Cerebellar nuclear complex (tissue), 1 donor: ENCODE results near the gene BPIFB6.

Source experiments
- DNase-seq, 2 experiments: peaks; one replicate each; lab custom pipeline; 2025; lab: John Stamatoyannopoulos, UW

BPIFB6 gene

DNA sequence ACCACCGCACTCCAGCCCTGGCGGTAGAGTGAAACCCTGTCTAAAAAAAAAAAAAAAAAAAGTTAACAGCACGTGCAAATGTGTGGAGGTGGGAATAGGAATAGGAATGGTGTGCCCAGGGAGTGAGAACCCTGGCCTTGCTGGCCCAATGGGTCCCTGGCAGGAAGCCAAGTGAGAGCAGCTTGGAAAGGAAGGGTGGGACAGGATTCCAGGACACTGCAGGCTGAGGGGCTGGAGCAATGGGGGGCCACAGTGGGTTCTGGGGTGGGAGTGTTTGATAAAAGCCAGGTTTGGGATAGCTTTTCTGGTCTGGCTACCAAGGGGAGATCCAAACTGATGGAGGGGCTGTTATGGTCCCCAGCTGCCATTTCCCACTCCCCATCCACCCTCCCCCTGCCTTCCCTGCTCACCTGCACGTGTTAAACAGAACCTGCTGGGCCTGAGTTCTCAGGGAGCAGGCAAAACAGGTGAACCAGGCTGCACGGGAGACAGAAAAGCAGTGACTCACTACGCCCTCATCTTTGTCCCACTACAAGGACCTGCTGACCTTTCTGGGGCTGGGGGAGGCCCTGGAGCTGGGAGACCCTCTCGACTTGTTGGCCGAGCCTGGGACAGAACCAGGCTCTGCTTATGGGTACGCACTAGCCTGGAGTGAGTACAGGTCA lies 30.5 kb upstream of the BPIFB6 start:
- DNase-seq = no peak

DNA sequence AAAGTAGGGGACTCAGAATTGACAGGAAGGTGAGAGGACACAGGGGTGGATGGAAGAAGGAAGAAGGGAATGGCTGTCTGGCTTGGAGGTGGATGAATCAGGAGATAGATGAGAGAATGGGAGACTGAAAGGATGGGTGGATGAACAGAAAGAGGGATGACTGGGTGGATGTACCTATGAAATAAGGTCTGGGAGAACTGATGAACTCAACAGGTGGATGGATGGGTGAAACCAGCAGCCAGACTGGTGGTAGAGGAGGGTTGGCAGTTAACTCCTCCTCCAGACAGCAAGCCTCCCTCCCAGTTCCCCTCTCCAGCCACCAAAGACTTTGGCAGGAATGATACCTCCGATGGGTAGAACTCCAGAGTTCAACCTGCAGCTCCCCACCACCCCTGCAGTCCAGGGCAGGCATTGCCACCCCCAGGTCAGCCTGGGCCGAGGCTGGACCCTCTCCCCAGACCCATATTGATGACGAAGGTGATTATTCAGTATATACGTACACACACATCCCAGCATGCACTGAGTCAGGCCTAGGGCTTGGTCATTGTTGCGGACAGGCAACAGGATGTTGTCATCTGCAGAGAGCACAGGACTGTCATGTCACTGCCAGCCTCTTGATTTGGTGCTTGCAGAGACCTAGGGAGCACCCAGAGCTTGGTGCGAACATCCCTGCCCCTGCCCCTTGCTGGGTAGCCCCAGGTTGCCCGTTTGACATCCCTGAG lies 29.2 kb upstream of the BPIFB6 start:
- no peak for DNase-seq

DNA sequence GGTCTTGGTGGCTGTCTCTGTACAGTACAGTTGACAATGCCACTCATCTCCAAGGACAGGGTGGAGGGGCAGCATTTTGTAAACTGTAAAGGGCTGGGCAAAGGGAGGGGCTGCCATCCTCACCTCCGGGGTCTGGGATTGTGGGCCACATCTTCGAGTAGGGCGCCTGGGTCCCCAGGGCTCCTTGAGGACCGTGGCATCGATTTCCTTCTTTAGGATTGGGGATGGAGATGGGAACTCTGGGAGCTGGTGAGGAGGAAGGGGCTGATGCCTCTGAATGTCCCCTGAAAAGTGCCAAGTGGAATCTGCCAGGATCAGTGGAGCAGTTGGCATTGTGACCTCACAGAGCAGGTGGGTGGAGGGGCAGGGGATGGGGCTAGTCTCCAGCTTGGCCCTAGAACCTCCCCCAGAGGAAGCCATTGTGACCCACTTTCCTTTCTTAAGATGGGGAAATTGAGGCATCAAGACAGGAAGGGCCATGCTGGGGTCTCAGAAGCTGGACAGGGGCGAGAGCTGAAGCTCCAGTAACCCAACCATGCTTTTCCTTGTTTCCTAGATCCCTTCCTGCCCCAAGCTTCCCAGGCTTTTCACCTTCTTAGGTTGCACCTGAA lies 27.2 kb upstream of the BPIFB6 start, which contains the start of gene SUN5:
TSS of gene SUN5 (minus strand) at position 293 of the 611 bp plus-strand sequence. CDS start at position 200, 93 bp downstream.
- DNase-seq = no peak

DNA sequence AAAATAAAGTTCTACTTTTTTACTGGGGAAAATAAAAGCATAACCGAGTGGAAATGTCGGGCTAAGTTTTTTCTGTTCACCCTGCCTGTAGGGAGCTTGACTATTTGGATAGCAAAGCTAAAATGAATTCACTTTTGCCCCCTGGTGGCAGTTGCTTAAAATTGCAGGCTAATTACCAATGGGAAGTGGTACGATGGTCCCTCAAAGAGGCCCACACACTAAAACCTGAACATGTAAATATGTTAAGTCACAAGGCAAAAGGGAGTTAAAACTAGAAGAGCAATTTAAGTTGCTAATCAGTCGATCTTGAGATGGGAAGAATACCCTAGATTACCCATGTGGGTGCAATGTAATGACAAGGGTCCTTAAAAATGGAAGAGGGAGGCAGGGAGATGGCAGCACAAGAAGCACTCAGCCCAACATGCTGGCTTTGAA lies 26.3 kb upstream of the BPIFB6 start:
- DNase-seq = no peak

DNA sequence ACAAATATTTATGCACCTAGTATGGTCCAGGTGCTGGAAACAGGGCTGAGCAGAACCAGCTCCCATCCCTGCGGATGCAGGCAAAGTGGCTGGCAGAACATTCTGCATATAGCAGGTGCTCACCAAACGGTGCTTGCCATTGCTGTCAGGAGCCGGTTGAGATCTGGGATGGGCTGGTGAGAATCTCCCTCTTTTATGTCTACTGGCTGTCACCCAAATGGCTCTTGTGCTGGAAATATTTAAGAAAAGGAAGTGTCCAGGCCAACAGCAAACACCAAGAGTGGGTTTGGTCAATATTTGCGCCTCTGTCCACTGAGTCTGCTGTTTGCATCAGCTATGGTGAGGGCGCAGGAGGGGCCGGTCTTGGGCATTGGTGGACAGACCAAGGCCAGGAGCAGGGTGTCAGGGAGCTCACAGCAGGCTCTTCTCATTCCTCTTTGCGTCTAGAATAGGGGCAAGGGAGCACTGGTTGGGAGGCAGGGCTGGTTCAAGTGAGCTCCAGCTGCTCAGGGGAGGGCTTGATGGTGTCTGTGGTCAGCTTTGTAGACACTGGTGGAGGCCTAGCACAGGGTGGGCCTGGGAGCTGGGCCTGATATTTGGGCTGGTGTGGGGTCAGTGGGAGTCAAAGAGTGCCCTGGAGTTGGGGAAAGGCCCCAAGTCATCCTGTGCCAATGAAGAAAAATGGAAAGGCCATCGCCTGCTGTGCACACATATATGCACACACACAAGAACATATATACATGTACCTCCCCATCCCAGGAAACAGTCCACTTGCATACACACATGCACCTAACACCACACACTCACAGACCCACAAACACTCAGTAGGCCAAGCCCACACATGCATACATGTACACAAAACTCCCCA lies 25.3 kb upstream of the BPIFB6 start:
- no peak for DNase-seq

DNA sequence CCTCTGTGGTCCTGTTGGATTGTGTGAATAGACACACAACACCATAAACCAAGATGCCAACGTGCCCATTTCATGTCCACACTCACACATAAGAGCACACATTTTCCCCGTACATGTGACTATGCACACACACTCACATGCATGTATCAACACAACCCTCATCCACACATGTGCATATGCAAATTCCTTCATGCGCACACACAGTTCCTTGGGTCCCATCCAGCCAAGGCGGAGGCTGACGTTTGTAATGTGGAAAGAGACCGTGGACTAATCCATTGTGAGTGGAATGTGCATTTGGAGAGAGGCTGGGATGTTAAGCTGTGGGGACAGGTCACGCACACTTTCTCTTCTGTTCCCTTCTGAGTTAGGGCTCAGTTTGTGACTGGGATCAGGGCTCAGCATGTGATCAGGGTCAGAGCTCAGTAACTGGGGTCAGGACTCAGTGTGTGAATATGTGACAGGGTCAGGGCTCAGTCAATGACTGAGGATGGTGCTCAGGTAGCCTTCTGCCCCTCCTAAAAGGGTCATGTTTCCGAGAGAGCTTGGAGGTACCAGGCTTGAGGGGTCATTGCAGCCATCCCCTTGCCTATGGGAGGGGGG lies 24.6 kb upstream of the BPIFB6 start:
- DNase-seq = no peak

DNA sequence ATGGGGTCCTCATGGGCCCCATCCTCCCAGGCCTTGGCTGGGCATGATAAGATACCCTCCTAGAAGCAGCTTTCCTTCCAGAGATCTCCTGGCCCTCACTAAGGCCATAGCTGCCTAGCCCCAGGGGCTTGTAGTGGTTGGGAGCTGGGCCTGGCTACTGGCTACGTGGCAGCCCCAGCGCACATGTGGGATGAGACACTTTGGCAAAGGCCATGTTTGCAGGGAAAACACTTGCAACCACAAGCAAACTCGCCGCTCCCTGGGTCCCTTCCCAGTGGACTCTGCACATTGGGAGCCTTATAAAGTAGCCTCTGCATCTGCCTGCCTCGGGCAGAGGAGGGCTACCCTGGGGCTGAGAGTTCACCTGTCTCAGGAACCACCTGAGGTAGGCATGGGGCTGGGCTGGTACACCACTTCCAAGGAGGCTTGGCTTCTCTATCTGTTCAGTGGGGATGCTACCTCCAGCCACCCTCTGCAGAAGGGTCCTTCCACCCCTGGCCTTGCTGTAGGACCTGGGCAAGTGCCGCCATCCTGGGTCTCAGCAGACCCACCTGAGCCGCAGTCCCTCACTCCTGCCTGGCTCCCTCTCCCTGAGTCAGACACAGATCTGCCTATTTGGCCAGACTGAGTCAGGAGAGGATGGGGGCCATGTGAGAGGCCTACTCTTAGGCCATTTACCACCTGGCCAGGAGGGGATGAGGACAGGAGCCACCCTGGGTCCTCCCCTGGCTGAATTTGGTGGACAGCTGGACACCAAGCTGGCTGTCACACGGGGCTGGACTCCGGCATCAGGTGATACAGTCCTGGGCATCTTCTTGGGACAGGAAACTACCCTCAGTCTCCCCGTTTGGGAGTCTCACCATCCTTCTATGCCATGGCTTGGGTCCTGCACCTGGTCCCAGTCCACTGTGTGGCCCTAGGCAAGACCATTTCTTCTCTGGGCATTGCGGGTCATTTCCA lies 23.8 kb upstream of the BPIFB6 start, which contains the start of gene BPIFB2:
TSS of gene BPIFB2 (plus strand) at position 329 of the 960 bp plus-strand sequence. CDS start 871 bp downstream, outside the sequence.
- no peak for DNase-seq

DNA sequence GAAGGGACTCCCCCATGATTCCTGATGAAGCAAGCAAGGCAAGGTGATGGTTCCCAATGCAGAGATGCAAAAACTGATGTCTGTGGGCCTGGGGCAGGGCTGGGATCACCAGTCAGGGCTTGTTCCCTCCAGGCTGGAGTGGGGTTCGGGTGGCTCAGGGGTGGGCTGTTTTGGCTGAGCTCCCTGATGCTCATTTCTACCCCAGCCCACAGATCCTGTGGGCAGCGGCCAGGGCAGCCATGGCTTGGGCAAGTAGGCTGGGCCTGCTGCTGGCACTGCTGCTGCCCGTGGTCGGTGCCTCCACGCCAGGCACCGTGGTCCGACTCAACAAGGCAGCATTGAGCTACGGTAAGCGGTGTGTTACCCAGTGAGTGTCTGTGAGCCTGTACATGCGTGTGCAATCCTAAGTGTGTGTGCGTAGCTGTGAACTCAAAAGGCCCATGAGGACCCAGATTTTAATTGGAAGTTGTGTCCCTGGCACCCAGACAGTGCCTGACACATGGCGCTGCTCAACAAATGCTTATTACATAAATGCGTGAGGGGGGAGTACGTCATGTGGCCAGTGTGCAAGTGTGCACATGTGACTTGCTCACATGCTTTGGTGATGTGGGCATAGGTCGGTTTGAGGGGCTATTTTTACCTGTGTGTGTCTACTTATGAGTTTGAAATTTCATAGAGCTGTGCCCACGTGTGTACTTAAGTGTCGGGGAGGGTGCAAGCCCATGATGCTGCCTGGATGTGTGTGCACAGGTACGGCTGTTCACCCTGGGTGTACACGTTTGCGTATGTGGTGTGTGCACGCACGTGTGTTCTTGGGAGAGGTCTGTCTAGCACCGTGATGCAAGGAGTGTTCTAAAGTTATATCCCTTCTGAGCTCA lies 22.9 kb upstream of the BPIFB6 start:
- no peak for DNase-seq

DNA sequence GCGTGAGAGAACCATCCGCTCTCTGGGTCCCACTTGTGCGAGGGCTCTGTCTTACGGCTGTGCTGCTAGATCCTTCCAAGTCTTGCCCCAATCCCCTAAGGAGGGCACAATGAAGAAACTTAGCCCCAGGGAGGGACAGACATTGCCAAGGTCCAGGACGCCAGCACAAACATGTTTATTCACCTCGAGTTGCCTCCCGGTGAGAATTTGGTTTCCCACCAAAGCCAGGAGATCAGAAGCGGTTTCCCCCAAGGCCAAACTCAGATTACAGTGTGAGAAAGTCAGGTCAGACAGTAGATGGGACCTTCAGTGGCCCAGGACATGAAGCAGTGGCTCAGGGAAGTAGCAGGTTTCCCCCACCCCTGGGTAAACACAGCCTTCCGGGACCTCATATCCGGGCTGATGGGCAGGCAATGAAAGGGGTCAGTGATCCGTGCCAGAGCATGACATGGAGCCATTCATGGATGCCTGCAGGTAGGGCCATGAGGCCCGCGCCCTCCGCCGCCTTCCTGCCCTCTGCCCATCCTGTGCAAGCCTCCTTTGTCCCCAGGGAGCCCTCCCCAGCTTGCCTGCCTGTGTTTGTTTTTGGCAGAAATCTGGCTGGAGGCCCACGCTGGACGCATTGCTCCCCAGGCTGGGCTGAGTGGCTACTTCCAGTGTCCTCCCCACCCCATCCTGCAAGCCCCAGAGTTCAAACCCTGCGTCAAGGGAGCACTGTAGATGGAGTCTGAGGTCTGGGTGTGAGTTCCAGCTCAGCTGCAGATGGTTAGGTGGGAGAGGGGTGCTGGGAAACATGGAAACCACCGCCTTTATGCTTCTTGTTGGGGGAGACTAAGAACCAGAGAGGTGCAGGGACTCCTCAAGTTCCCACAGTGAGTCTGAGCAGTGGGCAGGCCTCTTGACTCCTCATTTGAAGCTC lies 22.0 kb upstream of the BPIFB6 start:
- DNase-seq = no peak

DNA sequence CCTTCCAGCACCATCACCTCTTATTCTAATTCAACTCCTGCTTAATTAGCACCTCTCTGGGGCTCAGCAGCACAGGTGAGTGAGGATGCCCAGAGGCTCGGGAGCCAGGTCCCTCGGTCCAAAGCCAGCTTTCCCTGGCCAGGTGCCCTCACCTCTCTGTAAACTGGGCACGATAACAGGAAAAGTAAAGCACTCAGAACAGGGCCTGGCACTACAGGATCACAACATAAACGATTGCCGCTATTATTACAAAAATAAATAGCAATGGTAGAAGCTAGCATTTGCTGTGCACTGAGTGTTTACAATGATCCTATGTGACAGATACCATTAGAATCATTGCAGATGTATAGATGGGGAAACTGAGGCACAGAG lies 21.3 kb upstream of the BPIFB6 start:
- DNase-seq = no peak

DNA sequence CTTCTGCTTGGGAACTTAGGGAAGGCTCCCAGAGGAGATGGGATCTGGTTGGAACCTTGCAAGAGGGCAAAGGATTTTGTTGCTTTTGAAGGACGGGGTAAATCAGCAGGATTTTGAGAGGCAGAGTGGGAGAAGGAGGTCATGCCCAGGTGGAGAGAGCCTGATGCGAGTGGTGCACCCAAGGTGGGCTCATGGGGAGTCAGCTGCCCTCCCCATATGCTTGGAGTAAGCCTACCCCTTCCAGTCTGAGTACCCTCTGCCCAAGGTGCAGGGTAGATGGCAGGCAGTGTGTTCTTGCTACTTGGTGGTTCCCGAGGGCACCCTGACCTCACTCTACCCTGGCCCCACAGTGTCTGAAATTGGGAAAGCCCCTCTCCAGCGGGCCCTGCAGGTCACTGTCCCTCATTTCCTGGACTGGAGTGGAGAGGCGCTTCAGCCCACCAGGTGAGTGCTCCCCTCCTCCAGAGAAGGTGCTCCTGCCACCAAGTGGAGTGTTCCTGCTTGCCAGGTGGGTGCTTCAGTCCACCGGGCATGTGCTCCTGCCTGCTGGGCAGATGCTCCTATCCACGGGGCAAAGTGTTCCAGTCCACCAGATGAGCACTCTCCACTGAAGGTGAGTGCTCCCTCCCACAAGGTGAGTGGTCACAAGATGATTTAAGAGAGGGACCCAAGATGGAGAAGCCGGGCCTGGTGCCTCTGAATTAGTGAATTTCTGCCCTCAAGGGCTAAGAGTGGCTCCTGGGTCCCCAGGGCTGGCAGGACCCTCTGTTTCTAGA lies 20.6 kb upstream of the BPIFB6 start:
- DNase-seq = no peak

DNA sequence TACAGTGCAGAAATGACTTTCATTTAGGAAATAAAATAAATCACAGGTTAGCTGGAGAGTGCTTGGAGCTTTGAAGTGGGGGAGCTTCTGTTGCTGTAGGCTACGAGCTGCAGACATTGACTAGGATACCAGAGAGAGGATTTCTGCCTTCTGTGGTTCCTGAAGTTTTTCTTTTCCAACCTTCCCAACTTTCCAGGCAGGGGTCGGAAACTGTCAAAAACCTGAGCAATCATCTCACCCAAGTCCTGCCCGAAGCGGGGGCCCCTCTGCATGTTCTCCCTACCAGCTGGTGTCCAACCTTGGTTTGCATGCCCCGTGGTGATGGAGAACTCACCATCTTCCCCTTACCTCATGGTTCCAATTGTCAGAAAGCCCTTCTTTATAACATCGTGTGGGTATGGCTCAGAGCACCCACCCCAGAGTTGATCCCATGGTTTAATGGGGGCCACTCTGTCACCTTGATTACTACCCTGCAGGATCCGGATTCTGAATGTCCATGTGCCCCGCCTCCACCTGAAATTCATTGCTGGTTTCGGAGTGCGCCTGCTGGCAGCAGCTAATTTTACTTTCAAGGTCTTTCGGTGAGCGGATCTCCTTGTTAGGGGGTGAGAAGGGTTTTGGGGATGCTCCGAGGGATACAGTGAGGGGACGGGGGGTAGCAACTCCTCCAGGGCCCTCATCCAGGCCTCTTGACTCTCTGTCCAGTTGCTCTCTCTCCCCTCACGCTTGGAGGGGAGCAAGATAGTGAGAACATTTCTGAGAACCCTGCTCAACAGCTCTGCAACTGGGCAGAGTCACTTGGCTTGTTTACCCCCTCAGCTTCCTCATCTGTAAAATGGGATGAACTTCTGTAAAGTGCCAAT lies 18.9 kb upstream of the BPIFB6 start:
- no peak for DNase-seq

DNA sequence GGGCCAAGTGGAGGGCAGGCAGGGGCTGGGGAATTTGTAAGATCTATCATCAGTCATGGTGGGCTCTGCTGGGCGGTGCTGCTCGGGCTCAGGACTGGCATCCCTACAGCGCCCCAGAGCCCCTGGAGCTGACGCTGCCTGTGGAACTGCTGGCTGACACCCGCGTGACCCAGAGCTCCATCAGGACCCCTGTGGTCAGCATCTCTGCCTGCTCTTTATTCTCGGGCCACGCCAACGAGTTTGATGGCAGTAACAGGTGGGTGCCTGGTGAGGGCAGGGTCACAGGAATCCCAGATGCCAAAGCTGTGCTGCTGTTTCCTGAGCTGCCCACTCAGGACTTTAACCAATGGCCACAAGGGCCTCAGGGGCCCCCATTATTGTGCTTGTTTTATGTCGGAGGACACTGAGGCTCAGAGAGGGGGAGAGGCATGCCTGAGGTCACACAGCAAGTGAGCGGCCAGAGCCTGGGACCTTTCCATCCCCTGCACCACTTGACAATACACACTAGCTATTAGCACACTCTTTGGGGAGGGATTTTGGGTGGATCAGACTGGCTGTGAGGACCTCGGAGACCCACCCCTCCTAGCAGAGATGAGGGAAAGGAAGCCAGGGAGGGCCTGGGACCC lies 17.6 kb upstream of the BPIFB6 start:
- no peak for DNase-seq

DNA sequence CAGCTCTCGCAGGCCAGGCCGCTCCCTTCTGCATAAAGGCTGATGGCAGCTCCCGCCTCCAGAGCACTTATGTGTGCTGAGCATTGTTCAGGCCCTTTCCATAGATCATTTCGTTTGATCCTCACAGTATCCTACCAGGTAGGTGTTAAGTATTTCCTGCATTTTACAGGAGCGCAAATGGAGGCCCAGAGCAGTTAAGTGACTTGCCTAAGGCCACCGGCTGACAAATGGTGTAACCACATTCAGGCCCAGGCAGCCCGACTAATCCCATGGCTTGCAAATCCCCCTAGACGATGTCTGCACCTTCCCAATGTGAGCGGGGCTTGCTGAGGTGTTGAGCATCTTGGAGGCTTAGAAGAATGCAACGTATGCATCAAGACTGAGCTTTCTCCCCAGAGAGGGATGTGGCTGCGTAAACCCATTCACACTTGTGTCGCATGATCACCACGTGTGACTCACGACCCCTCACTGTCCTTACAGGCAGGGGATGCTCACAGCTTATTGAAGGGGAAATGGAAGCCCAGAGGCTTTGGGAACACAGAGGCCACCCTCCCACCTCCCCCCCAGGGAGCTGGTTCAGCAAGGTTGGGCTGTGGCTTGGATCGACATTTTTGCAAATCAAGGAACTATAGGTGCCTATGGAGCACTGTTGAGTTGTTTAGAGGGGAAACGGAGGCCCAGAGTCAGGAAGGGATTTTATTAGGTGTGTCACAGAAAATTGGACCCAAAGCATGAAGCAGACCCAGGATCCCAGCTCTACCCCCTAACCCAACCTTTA lies 16.9 kb upstream of the BPIFB6 start:
- DNase-seq = no peak

DNA sequence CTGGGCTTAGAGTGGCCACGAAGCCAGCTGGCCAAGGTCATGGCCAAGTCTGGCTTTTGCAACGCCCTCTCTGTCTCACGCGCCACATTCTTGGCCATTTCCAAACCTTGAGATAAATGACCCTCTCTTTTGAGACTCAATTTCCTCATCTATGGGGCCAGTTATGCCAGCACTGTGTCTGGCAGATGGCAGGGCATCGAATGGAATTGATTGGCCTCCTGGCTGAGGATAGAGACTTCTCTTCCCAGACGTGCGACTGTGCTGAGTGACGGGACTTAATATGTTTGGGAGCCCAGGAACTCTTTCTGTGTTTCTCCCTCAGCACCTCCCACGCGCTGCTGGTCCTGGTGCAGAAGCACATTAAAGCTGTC lies 16.3 kb upstream of the BPIFB6 start:
- no peak for DNase-seq
